Endothelial cell (in vitro differentiated cells): Measurements from ENCODE around the gene NUDT10. TPM values are rescaled to one million over a fixed set of nuclear protein-coding genes. Genes with fewer than 3 reads are reported as not detected.
A peak's percentile ranks its signal among the peaks of the same experiment; 100 is the strongest.
"Not testable (repeated sequence)": the region's sequence is repeated elsewhere in the genome, so short reads cannot be mapped to it uniquely, and the experiment has no call there.

ENCODE experiments used
- DNase-seq: peaks from one replicate; pipeline ENCODE4 v3.0.0; 2021; ENCODE audit warnings: low spot score
- H3K27ac Mint-ChIP-seq: one replicate; pipeline ENCODE4 v1.8.0; 2021; ENCODE audit warnings: mixed read lengths, inconsistent platforms; ENCODE audit not compliant: unreplicated experiment
- H3K27me3 Mint-ChIP-seq: one replicate; pipeline ENCODE4 v1.8.0; 2021; ENCODE audit warnings: mild to moderate bottlenecking, moderate library complexity, mixed read lengths, inconsistent platforms; ENCODE audit not compliant: unreplicated experiment
- H3K36me3 Mint-ChIP-seq: one replicate; pipeline ENCODE4 v1.8.0; 2021; ENCODE audit warnings: mild to moderate bottlenecking, low read depth, mixed read lengths, inconsistent platforms; ENCODE audit not compliant: unreplicated experiment
- H3K4me1 Mint-ChIP-seq: one replicate; pipeline ENCODE4 v1.8.0; 2021; ENCODE audit warnings: mild to moderate bottlenecking, mixed read lengths, inconsistent platforms; ENCODE audit not compliant: unreplicated experiment
- H3K4me3 Mint-ChIP-seq: one replicate; pipeline ENCODE4 v1.8.0; 2021; ENCODE audit warnings: mild to moderate bottlenecking, mixed read lengths, inconsistent platforms; ENCODE audit not compliant: unreplicated experiment
- H3K9me3 Mint-ChIP-seq: one replicate; pipeline ENCODE4 v1.8.0; 2021; ENCODE audit warnings: mixed read lengths, inconsistent platforms; ENCODE audit not compliant: unreplicated experiment
- CTCF ChIP-seq: fragments of 200-600 bp; sonication (generic); IDR thresholded peaks from one replicate; pipeline ENCODE4 v1.5.0; 2021; ENCODE audit warnings: antibody characterized with exemption; ENCODE audit not compliant: unreplicated experiment
- long read RNA-seq: library from polyadenylated mRNA; unstranded; transcript quantifications from one replicate; pipeline ENCODE4 v2.0.0, GENCODE V29; 2020; ENCODE audit not compliant: unreplicated experiment
- total RNA-seq: library from RNA; stranded (reverse); fragmentation: NEBNext Ultra II Directional; extraction: Animal tissue kit (Norgen Biotek cat#: 25700); gene quantifications from one replicate; pipeline ENCODE4 v1.2.1, GENCODE V29; 2021; ENCODE audit not compliant: unreplicated experiment

The NUDT10 gene
- total RNA-seq, result 4.1 TPM
- long read RNA-seq, partial matches to known transcripts, result 0 of 3 reads
- long read RNA-seq, other reads (novel, unspliced or antisense), result 0 of 3 reads

GRCh38 chrX:51332188-51332942, at the start of gene NUDT10:
Gene NUDT10, plus strand, starts transcription at chrX:51332822. Its CDS starts 144 bp downstream, at chrX:51332966.
- peaks cover 2% of the 10 kb centered on the region for H3K4me1 Mint-ChIP-seq
- H3K9me3 Mint-ChIP-seq, result no peaks in the 10 kb centered on the region
- peak; percentile 65 for DNase-seq
- H3K4me3 Mint-ChIP-seq, result peak within 1 kb of the TSS; percentile 88
- H3K27me3 Mint-ChIP-seq, result no peaks in the 10 kb centered on the region
- no peaks in the 10 kb centered on the region for H3K36me3 Mint-ChIP-seq
- no peak within 1 kb of the TSS for H3K27ac Mint-ChIP-seq
- TF ChIP-seq CTCF, result no peak

GRCh38 chrX:51292421-51292820, 40.2 kb upstream of the NUDT10 start:
- no peak for DNase-seq
- H3K27me3 Mint-ChIP-seq, result no peaks in the 10 kb centered on the region
- no peaks in the 10 kb centered on the region for H3K36me3 Mint-ChIP-seq
- no peak for TF ChIP-seq CTCF
- no peaks in the 10 kb centered on the region for H3K9me3 Mint-ChIP-seq
- H3K4me3 Mint-ChIP-seq, result no peak overlapping the region
- H3K27ac Mint-ChIP-seq, result no peak overlapping the region
- H3K4me1 Mint-ChIP-seq, result no peaks in the 10 kb centered on the region

GRCh38 chrX:51296138-51296537, 36.5 kb upstream of the NUDT10 start:
- no peak for DNase-seq
- H3K4me3 Mint-ChIP-seq, result no peak overlapping the region
- no peak for TF ChIP-seq CTCF
- no peaks in the 10 kb centered on the region for H3K9me3 Mint-ChIP-seq
- H3K27ac Mint-ChIP-seq, result no peak overlapping the region
- no peaks in the 10 kb centered on the region for H3K4me1 Mint-ChIP-seq
- H3K36me3 Mint-ChIP-seq, result no peaks in the 10 kb centered on the region
- H3K27me3 Mint-ChIP-seq, result no peaks in the 10 kb centered on the region

- Mint-ChIP-seq H3K9me3 (no peaks in the 10 kb centered on the region), H3K27me3 (no peaks in the 10 kb centered on the region), H3K36me3 (no peaks in the 10 kb centered on the region), H3K4me1 (peaks cover 4% of the 10 kb centered on the region), H3K4me3 (no peak overlapping the region), H3K27ac (no peak overlapping the region)
- DNase-seq, result no peak
- no peak for TF ChIP-seq CTCF
These were observed 16.4 kb upstream of the NUDT10 start for GRCh38 chrX:51316271-51316670.

- H3K4me3 Mint-ChIP-seq, result peak overlapping the region; percentile 84
- peak; percentile 2 for DNase-seq
- H3K9me3 Mint-ChIP-seq, H3K4me1 Mint-ChIP-seq, H3K36me3 Mint-ChIP-seq, H3K27me3 Mint-ChIP-seq, H3K27ac Mint-ChIP-seq: not testable (repeated sequence)
These were observed 542 bp downstream of the NUDT10 start for GRCh38 chrX:51332943-51333785.
